ENCODE results near the gene NOTCH1.

DNA sequence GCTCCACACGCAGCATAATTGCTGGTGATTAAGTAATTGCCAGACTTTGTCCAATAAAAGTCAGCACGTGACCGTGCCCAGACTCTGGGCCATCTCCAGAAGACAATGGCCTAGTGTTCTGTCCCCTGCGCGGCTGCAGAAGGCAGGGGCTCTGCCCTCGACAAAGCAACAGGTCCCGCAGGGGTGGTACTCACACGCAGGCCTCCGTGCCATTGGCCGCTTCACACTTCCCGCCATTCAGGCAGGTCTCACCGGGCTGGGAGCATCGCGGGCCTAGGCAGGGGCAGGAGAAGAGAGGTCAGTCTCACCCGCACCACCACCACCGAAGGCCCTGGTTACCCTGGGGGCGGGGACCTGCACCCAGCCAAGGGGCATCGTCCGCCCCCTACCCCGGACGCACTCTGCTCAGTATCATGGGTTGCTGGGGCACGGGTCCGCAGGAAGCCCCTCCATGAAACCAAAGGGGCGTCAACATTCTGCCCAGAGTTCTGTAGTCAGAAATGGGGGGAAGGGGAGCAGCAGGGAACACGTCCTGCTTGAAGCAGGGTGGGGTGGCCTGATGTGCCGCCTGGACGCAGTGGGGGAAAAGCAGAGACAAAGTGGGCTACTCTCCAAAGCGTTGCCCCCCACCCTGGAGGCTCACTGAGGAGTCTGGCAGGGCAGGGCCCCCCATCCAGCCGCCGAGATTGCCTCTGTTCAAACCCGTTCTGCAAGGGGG is 1.9 kb downstream of the NOTCH1 start:
- no peak for TF ChIP-seq POLR2A (IDR thresholded peaks at IDR 0.05; ENCODE audit: low read depth, low read length)
- TF ChIP-seq, protein P1, sequence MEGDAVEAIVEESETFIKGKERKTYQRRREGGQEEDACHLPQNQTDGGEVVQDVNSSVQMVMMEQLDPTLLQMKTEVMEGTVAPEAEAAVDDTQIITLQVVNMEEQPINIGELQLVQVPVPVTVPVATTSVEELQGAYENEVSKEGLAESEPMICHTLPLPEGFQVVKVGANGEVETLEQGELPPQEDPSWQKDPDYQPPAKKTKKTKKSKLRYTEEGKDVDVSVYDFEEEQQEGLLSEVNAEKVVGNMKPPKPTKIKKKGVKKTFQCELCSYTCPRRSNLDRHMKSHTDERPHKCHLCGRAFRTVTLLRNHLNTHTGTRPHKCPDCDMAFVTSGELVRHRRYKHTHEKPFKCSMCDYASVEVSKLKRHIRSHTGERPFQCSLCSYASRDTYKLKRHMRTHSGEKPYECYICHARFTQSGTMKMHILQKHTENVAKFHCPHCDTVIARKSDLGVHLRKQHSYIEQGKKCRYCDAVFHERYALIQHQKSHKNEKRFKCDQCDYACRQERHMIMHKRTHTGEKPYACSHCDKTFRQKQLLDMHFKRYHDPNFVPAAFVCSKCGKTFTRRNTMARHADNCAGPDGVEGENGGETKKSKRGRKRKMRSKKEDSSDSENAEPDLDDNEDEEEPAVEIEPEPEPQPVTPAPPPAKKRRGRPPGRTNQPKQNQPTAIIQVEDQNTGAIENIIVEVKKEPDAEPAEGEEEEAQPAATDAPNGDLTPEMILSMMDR (conservative IDR thresholded peaks at IDR 0.05; ENCODE audit: low read depth, low read length), result no peak
- no peak for TF ChIP-seq MAZ (IDR thresholded peaks at IDR 0.05; ENCODE audit: borderline replicate concordance, low read depth, low read length)
- no peak for TF ChIP-seq CHD1 (IDR thresholded peaks at IDR 0.05; ENCODE audit: low read depth, low read length)

Measured in IMR-90 (cell line).